T-cell (primary cell): Measurements from ENCODE around the gene SAP130. TPM values are rescaled to one million over a fixed set of nuclear protein-coding genes. Genes with fewer than 3 reads are reported as not detected.

Experiments
- ATAC-seq, 4 experiments: fragments of 200-7000 bp in 3 of 4; fragments of 150-1000 bp in 1 of 4; cut with Tn5 transposase; replicated peaks in 1 of 4; 1 replicate in 3 of 4; 2 replicates in 1 of 4; pipeline ENCODE4 v1.10.0; 2021; ENCODE audit warnings: moderate library complexity in 3 of 4, mild to moderate bottlenecking in 2 of 4, moderate number of reproducible peaks in 1 of 4
- CTCF ChIA-PET, 2 donors: fragments of 300-600 bp; sonication (Branson Sonifier 250); formaldehyde crosslinking; loops; one replicate each; lab custom pipeline; 2022; ENCODE audit warnings: antibody characterized with exemption in 2 of 2; lab: Charles Lee
- POLR2A ChIA-PET, 2 donors: fragments of 300-600 bp; sonication (Branson Sonifier 250); formaldehyde crosslinking; loops; one replicate each; lab custom pipeline; 2022; ENCODE audit warnings: antibody characterized with exemption in 2 of 2; lab: Charles Lee
- DNase-seq, 35 experiments: peaks; one replicate each; pipeline versions ENCODE4 v3.0.0 to v3.0.0-alpha.2; 2013 to 2023
- H3K27ac ChIP-seq: one replicate; pipeline ENCODE4 v1.5.1; 2013; ENCODE audit warnings: low read length
- H3K27me3 ChIP-seq, 2 experiments: replicated peaks in 1 of 2; 1 replicate in 1 of 2; 2 replicates in 1 of 2; pipeline versions ENCODE4 v1.6.1 to v1.7.0; 2013; ENCODE audit warnings: low read length in 1 of 2, mixed read lengths in 1 of 2; ENCODE audit not compliant: control insufficient read depth in 2 of 2, insufficient read depth in 2 of 2; ENCODE audit errors: extremely low read depth in 1 of 2
- H3K36me3 ChIP-seq, 2 donors: 1 replicate in 1 of 2; 2 replicates in 1 of 2; pipeline versions ENCODE4 v1.6.1 to v1.7.0; 2013; ENCODE audit warnings: low read length in 1 of 2; ENCODE audit not compliant: control insufficient read depth in 2 of 2, insufficient read depth in 1 of 2; ENCODE audit errors: extremely low read depth in 1 of 2
- H3K4me1 ChIP-seq, 2 experiments: 1 replicate in 1 of 2; 2 replicates in 1 of 2; pipeline versions ENCODE4 v1.6.1 to v1.7.0; 2013; ENCODE audit warnings: low read length in 2 of 2, mixed read lengths in 1 of 2; ENCODE audit not compliant: insufficient read depth in 2 of 2, control insufficient read depth in 1 of 2; ENCODE audit errors: extremely low read depth in 1 of 2
- H3K4me3 ChIP-seq, 2 donors: 1 replicate in 1 of 2; 2 replicates in 1 of 2; pipeline versions ENCODE4 v1.5.1 to v1.7.0; 2013; ENCODE audit warnings: mild to moderate bottlenecking in 2 of 2, low read length in 1 of 2, moderate library complexity in 1 of 2; ENCODE audit not compliant: control insufficient read depth in 1 of 2; ENCODE audit errors: extremely low read depth in 1 of 2
- H3K9me3 ChIP-seq: 2 replicates; pipeline ENCODE4 v1.7.0; 2013
- H3K27ac Mint-ChIP-seq, 2 donors: one replicate each; pipeline ENCODE4 v1.8.0; 2020 to 2021; ENCODE audit warnings: mild to moderate bottlenecking in 2 of 2, mixed read lengths in 2 of 2
- H3K27me3 Mint-ChIP-seq, 2 donors: one replicate each; pipeline ENCODE4 v1.8.0; 2021 to 2022; ENCODE audit warnings: mixed read lengths in 2 of 2
- H3K36me3 Mint-ChIP-seq: one replicate; pipeline ENCODE4 v1.8.0; 2021; ENCODE audit warnings: mixed read lengths
- H3K4me1 Mint-ChIP-seq, 3 donors: one replicate each; pipeline ENCODE4 v1.8.0; 2020 to 2022; ENCODE audit warnings: mixed read lengths in 3 of 3, mild to moderate bottlenecking in 1 of 3
- H3K4me3 Mint-ChIP-seq, 3 donors: one replicate each; pipeline ENCODE4 v1.8.0; 2020 to 2022; ENCODE audit warnings: mild to moderate bottlenecking in 3 of 3, mixed read lengths in 3 of 3, moderate library complexity in 3 of 3
- H3K9me3 Mint-ChIP-seq, 3 donors: one replicate each; pipeline ENCODE4 v1.8.0; 2020 to 2022; ENCODE audit warnings: mixed read lengths in 3 of 3
- WGBS: methylation state at CpG from one replicate; pipeline ENCODE4 v1.1.5; 2013; ENCODE audit warnings: missing lambda C conversion rate; ENCODE audit not compliant: insufficient coverage; 5-methylcytosine and 5-hydroxymethylcytosine counted together
- total RNA-seq, 35 experiments: library from RNA in 6 of 35; stranded (reverse) in 6 of 35; fragments of 120-200 nt in 1 of 35; gene quantifications; one replicate each; pipeline versions ENCODE4 v1.2.1 to v1.2.4 and lab custom pipeline; 2013 to 2026

SAP130 gene
- total RNA-seq, 5 donors from 2014 or later (not counting 1 experiment from before 2014, with no cell fraction given): 25.3 to 31.2 (median 29.2) TPM

GRCh38 chr2:127984551-127984950, 43.3 kb downstream of the SAP130 start:
- Histone ChIP-seq H3K4me3 (no peak overlapping the region), H3K4me1 (no peaks in the 10 kb centered on the region), H3K27ac (no peak overlapping the region), H3K9me3 (no peaks in the 10 kb centered on the region), H3K27me3 (no peaks in the 10 kb centered on the region), H3K36me3 (peaks cover 22 to 78% of the 10 kb centered on the region in 2 donors)
- Mint-ChIP-seq H3K27ac (no peak overlapping the region), H3K27me3 (no peaks in the 10 kb centered on the region), H3K36me3 (peaks cover 61% of the 10 kb centered on the region), H3K4me1 (no peaks in the 10 kb centered on the region), H3K4me3 (no peak overlapping the region), H3K9me3 (no peaks in the 10 kb centered on the region)
- 71% methylated on average over 1 of the region's 3 CpGs for WGBS
- no peak for ATAC-seq
- ChIA-PET CTCF (interaction anchor here in 1 of 2 donors (0.6 kb wide), 1 partner anchor 75 kb away, joined by 3 read pairs; no protein-coding TSS in a partner anchor), POLR2A (no interaction called here)
- no peak for DNase-seq

- Histone ChIP-seq H3K27ac (no peak overlapping the region), H3K27me3 (no peaks in the 10 kb centered on the region), H3K4me3 (no peak overlapping the region), H3K4me1 (no peaks in the 10 kb centered on the region), H3K9me3 (no peaks in the 10 kb centered on the region), H3K36me3 (peaks cover 0 to 32% of the 10 kb centered on the region in 2 donors)
- H3K4me3 Mint-ChIP-seq: no peak overlapping the region
- no peaks in the 10 kb centered on the region for H3K27me3 Mint-ChIP-seq
- peaks cover 55% of the 10 kb centered on the region for H3K36me3 Mint-ChIP-seq
- CTCF ChIA-PET: no interaction called here
- peaks cover 0 to 2% (median 2%) of the 10 kb centered on the region in 3 donors for H3K4me1 Mint-ChIP-seq
- ATAC-seq: no peak
- no CpG with 5 or more reads among the region's 4 CpGs for WGBS
- POLR2A ChIA-PET: no interaction called here
- no peak for DNase-seq
- H3K27ac Mint-ChIP-seq: no peak overlapping the region
- no peaks in the 10 kb centered on the region for H3K9me3 Mint-ChIP-seq
Measured at GRCh38 chr2:127969446-127969845, 58.4 kb downstream of the SAP130 start.

GRCh38 chr2:127968610-127969339, 59.1 kb downstream of the SAP130 start:
- DNase-seq (no peak), ATAC-seq (no peak)
- Mint-ChIP-seq H3K27me3 (no peaks in the 10 kb centered on the region), H3K4me3 (no peak overlapping the region), H3K4me1 (peaks cover 0 to 2% (median 2%) of the 10 kb centered on the region in 3 donors), H3K27ac (no peak overlapping the region), H3K9me3 (no peaks in the 10 kb centered on the region), H3K36me3 (peaks cover 51% of the 10 kb centered on the region)
- Histone ChIP-seq H3K27me3 (no peaks in the 10 kb centered on the region), H3K36me3 (peaks cover 4 to 32% of the 10 kb centered on the region in 2 donors), H3K27ac (no peak overlapping the region), H3K9me3 (no peaks in the 10 kb centered on the region), H3K4me3 (no peak overlapping the region), H3K4me1 (no peaks in the 10 kb centered on the region)
- ChIA-PET POLR2A (no interaction called here), CTCF (no interaction called here)
- 94% methylated on average over 6 of the region's 11 CpGs for WGBS

GRCh38 chr2:127961729-127962128, 66.1 kb downstream of the SAP130 start:
- ChIA-PET POLR2A (interaction anchor here in 1 of 2 donors (0.6 kb wide), 1 partner anchor 131 kb away, joined by 3 read pairs; no protein-coding TSS in a partner anchor), CTCF (no interaction called here)
- DNase-seq (no peak), ATAC-seq (no peak)
- H3K27ac ChIP-seq: no peak overlapping the region
- H3K27ac Mint-ChIP-seq: no peak overlapping the region
- H3K36me3 Mint-ChIP-seq: peaks cover 43% of the 10 kb centered on the region
- no peaks in the 10 kb centered on the region for H3K4me1 ChIP-seq
- H3K4me3 ChIP-seq: no peak overlapping the region
- no peaks in the 10 kb centered on the region for H3K9me3 Mint-ChIP-seq
- H3K9me3 ChIP-seq: no peaks in the 10 kb centered on the region
- WGBS: no CpG with 5 or more reads among the region's 5 CpGs
- H3K27me3 Mint-ChIP-seq: no peaks in the 10 kb centered on the region
- H3K4me3 Mint-ChIP-seq: no peak overlapping the region
- H3K27me3 ChIP-seq: no peaks in the 10 kb centered on the region
- H3K4me1 Mint-ChIP-seq: no peaks in the 10 kb centered on the region
- H3K36me3 ChIP-seq: peaks cover 6 to 41% of the 10 kb centered on the region in 2 donors

GRCh38 chr2:127957240-127957639, 70.6 kb downstream of the SAP130 start:
- no peak overlapping the region for H3K27ac Mint-ChIP-seq
- H3K4me1 Mint-ChIP-seq: peaks cover 0 to 5% (median 0%) of the 10 kb centered on the region in 3 donors
- DNase-seq: no peak
- Histone ChIP-seq H3K36me3 (peaks cover 5 to 55% of the 10 kb centered on the region in 2 donors), H3K27ac (no peak overlapping the region), H3K9me3 (no peaks in the 10 kb centered on the region), H3K4me3 (no peak overlapping the region), H3K27me3 (no peaks in the 10 kb centered on the region), H3K4me1 (no peaks in the 10 kb centered on the region)
- WGBS: 90% methylated on average over 2 of the region's 6 CpGs
- no peak overlapping the region for H3K4me3 Mint-ChIP-seq
- H3K36me3 Mint-ChIP-seq: peaks cover 31% of the 10 kb centered on the region
- ChIA-PET POLR2A (no interaction called here), CTCF (no interaction called here)
- H3K27me3 Mint-ChIP-seq: no peaks in the 10 kb centered on the region
- H3K9me3 Mint-ChIP-seq: no peaks in the 10 kb centered on the region
- ATAC-seq: no peak

GRCh38 chr2:127954857-127955256, 73.0 kb downstream of the SAP130 start:
- Mint-ChIP-seq H3K4me1 (peaks cover 0 to 5% (median 0%) of the 10 kb centered on the region in 3 donors), H3K27ac (no peak overlapping the region), H3K9me3 (no peaks in the 10 kb centered on the region), H3K4me3 (no peak overlapping the region), H3K36me3 (peaks cover 26% of the 10 kb centered on the region), H3K27me3 (no peaks in the 10 kb centered on the region)
- no peak overlapping the region for H3K27ac ChIP-seq
- H3K9me3 ChIP-seq: no peaks in the 10 kb centered on the region
- H3K4me1 ChIP-seq: no peaks in the 10 kb centered on the region
- 98% methylated on average over 7 of the region's 8 CpGs for WGBS
- H3K36me3 ChIP-seq: peaks cover 10 to 65% of the 10 kb centered on the region in 2 donors
- no peak overlapping the region for H3K4me3 ChIP-seq
- CTCF ChIA-PET: no interaction called here
- DNase-seq: no peak
- no peaks in the 10 kb centered on the region for H3K27me3 ChIP-seq
- POLR2A ChIA-PET: no interaction called here
- no peak for ATAC-seq
